GM18951 (cell line): Measurements from ENCODE around the gene RNF7.

Experiments
- POLR2A ChIP-seq: IDR thresholded peaks from 4 replicates; pipeline ENCODE4 v1.6.1; 2011; ENCODE audit warnings: mild to moderate bottlenecking; ENCODE audit not compliant: insufficient read length, insufficient read depth; ENCODE audit errors: extremely low read depth
- in situ Hi-C: fragments of 300-500 bp; cut with MboI; formaldehyde crosslinking; loops from one replicate; pipeline ENCODE4 v1.12.0; 2022; ENCODE audit warnings: low sequenced_read_pairs, mixed read lengths, inconsistent platforms; ENCODE audit not compliant: unreplicated experiment

The RNF7 gene

DNA sequence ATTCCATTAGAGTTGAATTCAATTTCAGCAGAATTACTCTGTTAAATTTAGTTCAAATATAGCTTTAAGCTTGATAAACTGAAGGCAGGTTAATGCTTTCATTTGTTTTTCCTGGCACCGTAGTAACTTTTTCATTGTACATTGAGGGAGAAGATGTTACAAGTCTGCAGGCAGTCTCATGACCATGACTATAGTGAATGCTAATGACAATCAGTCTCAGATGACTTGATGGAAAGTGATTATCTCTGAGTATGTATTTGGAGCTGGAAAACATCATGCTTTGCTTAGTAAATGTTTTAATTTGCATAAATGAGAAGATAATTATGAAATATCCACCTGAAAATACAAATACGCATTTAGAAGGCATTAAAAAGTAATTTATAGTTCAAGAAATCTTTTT lies 16.0 kb upstream of the RNF7 start:
- in situ Hi-C loops, result no loop called here
- TF ChIP-seq POLR2A, result no peak

- in situ Hi-C loops, result no loop called here
- no peak for TF ChIP-seq POLR2A
Measured at GRCh38 chr3:141722648-141723047, 15.4 kb upstream of the RNF7 start.

DNA sequence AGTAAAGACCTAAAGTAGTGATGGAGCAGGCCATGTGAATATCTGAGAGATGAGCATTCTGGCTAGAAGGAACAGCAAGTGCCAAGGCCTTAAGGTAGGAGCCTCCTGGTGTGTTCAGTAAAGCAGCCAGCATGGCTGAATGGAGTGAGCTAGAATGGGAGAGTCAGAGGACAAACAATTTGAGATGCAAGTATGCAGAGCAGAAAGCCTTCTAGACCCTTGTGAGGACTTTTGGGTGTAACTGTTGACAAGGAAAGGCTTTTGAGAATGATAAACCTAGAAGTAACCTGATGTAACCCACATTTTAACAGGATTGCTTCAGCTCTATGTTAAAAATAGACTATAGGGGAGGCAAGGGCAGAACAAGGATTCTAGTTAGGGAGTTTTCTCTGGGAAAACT lies 14.8 kb upstream of the RNF7 start:
- in situ Hi-C loops, result no loop called here
- no peak for TF ChIP-seq POLR2A

GRCh38 chr3:141724186-141724585 lies 13.9 kb upstream of the RNF7 start:
- TF ChIP-seq POLR2A, result no peak
- in situ Hi-C loops, result no loop called here

GRCh38 chr3:141725036-141725435 lies 13.1 kb upstream of the RNF7 start:
- in situ Hi-C loops, result no loop called here
- no peak for TF ChIP-seq POLR2A

DNA sequence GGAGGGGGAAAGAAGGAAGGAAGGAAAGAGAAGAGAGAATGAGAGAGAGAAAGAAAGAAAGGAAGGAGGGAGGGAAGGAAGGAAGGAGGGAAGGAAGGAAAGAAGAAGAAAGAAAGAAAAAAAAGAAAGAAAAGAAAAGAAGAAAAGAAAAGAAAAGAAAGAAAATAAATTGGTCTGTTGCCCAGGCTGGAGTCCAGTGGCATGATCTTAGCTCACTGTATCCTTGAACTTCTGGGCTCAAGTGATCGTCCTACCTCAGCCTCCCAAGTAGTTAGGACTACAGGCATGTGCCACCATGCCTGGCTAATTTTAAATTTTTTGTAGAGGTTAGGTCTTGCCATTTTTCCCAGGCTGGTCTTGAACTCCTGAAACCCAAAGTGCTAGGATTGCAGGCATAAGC lies 11.6 kb upstream of the RNF7 start:
- TF ChIP-seq POLR2A, result no peak
- in situ Hi-C loops, result no loop called here

DNA sequence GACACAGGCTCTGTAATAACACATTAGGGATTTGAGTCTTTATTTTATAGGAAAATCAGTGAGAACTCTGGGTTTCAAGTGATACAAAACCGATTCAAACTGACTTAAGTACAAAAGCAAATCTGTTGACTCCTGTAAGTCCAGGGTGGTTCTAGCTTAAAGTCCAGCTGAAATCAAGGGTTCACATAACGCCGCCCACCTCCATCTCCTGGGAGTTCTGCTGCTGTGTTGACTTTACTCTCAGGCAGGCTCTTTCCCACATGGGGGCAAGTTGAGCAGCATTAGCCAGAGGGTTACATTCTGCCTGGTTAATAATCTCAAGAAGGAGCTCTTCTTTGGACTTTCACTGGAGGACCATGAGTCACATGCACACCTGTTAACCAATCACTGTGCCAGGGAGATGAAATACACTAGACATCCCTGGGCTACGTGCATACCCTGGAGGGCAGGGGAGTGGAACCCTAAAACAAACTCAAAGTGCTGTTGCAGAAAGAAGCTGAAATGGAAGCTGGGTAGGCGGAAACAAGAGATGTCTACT lies 9.7 kb upstream of the RNF7 start:
- TF ChIP-seq POLR2A, result no peak
- in situ Hi-C loops, result no loop called here

DNA sequence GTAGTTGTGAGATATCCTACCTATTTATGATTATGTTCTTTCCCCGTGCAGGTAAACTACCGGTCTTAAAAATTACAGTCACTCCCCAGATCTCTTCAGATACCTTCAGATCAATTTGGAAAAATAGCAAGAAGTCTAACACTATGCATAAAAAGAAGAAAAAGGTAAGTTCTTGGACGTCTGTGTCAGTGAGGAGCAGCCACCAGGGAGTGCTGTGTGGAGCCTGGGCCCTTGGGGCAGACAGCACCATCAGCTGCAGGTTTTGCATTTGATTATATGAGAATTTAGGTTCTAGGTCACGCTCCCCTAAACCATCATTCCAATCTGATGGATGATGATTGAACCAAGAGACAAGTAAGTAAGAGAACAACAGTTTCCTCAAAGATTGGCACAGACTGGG lies 8.9 kb upstream of the RNF7 start:
- no peak for TF ChIP-seq POLR2A
- in situ Hi-C loops, result no loop called here

DNA sequence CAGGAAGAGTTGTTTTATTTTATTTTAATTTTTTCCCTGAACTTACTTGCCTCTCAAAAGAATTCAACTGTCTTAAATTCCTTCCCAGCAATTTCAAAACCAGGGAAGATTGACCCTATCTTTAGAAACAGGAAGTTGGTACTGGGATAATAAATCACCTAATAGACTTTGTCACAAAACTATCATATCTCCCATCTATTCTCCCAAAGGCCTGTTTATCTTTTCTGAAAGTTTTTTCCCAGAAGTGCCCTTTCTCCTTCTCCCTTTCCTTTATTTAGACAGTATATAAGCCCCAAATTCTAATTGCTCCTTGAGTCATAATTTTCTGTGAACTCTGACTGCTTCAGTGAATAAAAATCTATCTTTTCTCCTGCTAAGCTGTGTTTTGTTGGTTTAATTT lies 2.9 kb upstream of the RNF7 start:
- TF ChIP-seq POLR2A, result no peak
- in situ Hi-C loops, result no loop called here

GRCh38 chr3:141735770-141736465 lies 2.2 kb upstream of the RNF7 start:
- TF ChIP-seq POLR2A, result no peak
- in situ Hi-C loops, result no loop called here

- TF ChIP-seq POLR2A, result no peak
- in situ Hi-C loops, result no loop called here
Measured at GRCh38 chr3:141737093-141737492, 1.0 kb upstream of the RNF7 start.

DNA sequence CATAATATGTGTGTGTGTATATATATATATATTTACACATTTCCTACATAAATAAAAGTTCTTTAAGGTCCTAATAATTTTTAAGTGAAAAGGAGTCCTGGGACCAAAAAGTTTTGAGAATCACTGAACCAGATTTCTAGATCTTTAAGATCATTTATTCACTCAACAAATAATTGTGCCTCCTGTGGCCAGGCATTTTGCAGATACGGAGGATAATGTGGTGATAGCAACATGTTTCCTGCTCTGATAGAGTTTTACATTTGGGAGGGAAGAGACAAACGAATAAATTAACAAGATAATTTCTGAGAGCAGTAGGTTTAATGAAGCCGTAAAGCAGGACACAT lies 448 bp upstream of the RNF7 start:
- TF ChIP-seq POLR2A, result no peak
- in situ Hi-C loops, result no loop called here

GRCh38 chr3:141738891-141739363 lies 829 bp downstream of the RNF7 start:
- in situ Hi-C loops, result no loop called here
- no peak for TF ChIP-seq POLR2A

DNA sequence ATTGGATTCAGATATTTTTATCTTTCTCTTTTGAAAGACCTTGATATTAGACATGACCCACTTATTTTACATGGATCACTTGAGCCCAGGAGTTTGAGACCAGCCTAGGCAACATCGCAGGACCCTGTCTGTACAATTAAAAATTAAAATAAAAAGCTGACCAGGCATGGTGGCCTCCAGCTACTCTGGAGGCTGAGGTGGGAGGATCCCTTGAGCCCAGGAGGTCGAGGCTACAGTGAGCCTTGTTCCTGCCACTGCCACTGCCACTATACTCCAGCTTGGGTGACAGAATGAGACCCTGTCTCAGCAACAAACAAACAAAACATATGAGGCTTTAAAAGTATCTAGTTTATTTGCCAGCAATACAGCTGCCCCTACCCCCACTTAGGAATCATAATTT lies 1.6 kb downstream of the RNF7 start:
- in situ Hi-C loops, result no loop called here
- TF ChIP-seq POLR2A, result no peak
